ENCODE data around the gene UBE2E1. TPM values are rescaled to one million over a fixed set of nuclear protein-coding genes. Genes with fewer than 3 reads are reported as not detected.
A peak's percentile ranks its signal among the peaks of the same experiment; 100 is the strongest.
"Not testable (repeated sequence)": the region's sequence is repeated elsewhere in the genome, so short reads cannot be mapped to it uniquely, and the experiment has no call there.

Gene UBE2E1
- total RNA-seq, 1 donor from 2014 or later, result 87.8 TPM

DNA sequence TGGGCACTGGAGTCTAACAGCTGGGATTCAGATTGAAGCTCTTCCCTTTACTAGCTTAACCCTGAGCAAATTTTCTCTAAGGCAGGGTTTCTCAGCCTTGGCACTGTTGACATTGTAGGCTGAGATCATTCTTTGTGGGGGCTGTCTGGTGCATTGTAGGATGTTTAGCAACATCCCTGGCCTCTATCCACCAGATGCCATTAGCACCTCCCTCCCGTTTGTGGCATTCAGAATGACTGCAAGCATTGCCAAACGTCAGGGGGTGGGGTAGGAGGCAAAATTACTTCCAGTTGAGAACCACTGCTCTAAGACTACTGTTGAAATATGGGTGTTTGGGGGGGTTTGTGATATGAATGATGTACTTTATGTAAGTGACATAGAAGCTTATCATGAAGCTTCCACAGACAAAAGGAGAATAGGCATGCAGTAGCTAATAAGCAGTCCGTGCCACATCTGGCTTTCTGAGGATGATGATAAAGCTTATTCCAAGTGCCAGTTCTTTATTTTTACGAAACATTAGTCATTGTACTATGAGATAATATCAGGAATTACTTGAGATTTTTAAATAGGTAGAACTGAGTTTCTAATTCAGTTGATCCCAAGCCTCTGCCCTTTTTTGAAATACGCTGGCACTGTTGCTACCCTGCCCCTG is 71.7 kb downstream of the UBE2E1 start:
- Histone ChIP-seq H3K4me1 (peaks cover 30% of the 10 kb centered on the region), H3K36me3 (no peaks in the 10 kb centered on the region), H3K4me3 (no peak overlapping the region), H3K9me3 (no peaks in the 10 kb centered on the region), H3K27me3 (ENCODE audit: low read depth) (no peaks in the 10 kb centered on the region), H3K27ac (no peak overlapping the region)
- ATAC-seq (peak; percentile 67 to 74), DNase-seq (no peak)
- intact Hi-C loops (cut with DNase I), result no loop called here
- TF ChIP-seq, protein P1, sequence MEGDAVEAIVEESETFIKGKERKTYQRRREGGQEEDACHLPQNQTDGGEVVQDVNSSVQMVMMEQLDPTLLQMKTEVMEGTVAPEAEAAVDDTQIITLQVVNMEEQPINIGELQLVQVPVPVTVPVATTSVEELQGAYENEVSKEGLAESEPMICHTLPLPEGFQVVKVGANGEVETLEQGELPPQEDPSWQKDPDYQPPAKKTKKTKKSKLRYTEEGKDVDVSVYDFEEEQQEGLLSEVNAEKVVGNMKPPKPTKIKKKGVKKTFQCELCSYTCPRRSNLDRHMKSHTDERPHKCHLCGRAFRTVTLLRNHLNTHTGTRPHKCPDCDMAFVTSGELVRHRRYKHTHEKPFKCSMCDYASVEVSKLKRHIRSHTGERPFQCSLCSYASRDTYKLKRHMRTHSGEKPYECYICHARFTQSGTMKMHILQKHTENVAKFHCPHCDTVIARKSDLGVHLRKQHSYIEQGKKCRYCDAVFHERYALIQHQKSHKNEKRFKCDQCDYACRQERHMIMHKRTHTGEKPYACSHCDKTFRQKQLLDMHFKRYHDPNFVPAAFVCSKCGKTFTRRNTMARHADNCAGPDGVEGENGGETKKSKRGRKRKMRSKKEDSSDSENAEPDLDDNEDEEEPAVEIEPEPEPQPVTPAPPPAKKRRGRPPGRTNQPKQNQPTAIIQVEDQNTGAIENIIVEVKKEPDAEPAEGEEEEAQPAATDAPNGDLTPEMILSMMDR (IDR thresholded peaks at IDR 0.05), result no peak

GRCh38 chr3:23879485-23879884 is 73.7 kb downstream of the UBE2E1 start:
- H3K27me3 ChIP-seq (ENCODE audit: low read depth), result no peaks in the 10 kb centered on the region
- TF ChIP-seq, protein P1 (IDR thresholded peaks at IDR 0.05), result no peak
- intact Hi-C loops (cut with DNase I), result no loop called here

GRCh38 chr3:23880703-23881339 is 75.1 kb downstream of the UBE2E1 start:
- Histone ChIP-seq H3K27me3 (ENCODE audit: low read depth) (no peaks in the 10 kb centered on the region), H3K4me3 (no peak overlapping the region), H3K36me3 (no peaks in the 10 kb centered on the region), H3K27ac (no peak overlapping the region), H3K4me1 (peaks cover 16% of the 10 kb centered on the region), H3K9me3 (no peaks in the 10 kb centered on the region)
- DNase-seq (no peak), ATAC-seq (no peak)
- TF ChIP-seq, protein P1 (IDR thresholded peaks at IDR 0.05), result no peak
- intact Hi-C loops (cut with DNase I), result no loop called here

More at GRCh38 chr3:23879485-23879884, 73.7 kb downstream of the UBE2E1 start:
- DNase-seq (no peak), ATAC-seq (no peak)
- Histone ChIP-seq H3K9me3 (no peaks in the 10 kb centered on the region), H3K36me3 (no peaks in the 10 kb centered on the region), H3K4me3 (no peak overlapping the region), H3K27ac (no peak overlapping the region), H3K4me1 (peaks cover 19% of the 10 kb centered on the region)

- H3K9me3 ChIP-seq; intact Hi-C loops (cut with DNase I); DNase-seq; ATAC-seq; H3K4me1 ChIP-seq; H3K27ac ChIP-seq; H3K36me3 ChIP-seq; H3K27me3 ChIP-seq (ENCODE audit: low read depth); H3K4me3 ChIP-seq: not testable (repeated sequence)
Observed at GRCh38 chr3:23881993-23882392, 76.2 kb downstream of the UBE2E1 start.

DNA sequence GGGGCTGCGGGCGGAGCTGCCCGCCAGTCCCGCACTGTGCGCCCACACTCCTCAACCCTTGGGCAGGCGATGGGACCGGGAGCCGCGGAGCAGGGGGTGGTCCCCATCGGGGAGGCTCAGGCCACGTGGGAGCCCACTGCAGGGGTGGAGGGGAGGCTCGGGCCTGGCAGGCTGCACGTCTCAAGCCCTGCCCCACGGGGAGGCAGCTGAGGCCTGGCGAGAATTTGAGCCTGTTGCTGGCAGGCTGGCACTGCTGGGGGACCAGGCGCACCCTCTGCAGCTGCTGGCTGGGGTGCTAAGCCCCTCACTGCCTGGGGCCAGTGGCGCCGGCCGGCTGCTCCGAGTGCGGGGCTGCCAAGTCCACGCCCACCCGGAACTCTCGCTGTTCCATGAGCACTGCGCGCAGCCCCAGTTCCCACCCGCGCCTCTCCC is 76.7 kb downstream of the UBE2E1 start:
- ATAC-seq, result peak in 1 of 2 donors; percentile 15
- H3K4me1 ChIP-seq, result peaks cover 3% of the 10 kb centered on the region
- intact Hi-C loops (cut with DNase I), result no loop called here
- TF ChIP-seq, protein P1 (IDR thresholded peaks at IDR 0.05), result no peak
- no peak for DNase-seq
- H3K27ac ChIP-seq, result no peak overlapping the region
- no peaks in the 10 kb centered on the region for H3K36me3 ChIP-seq
- no peak overlapping the region for H3K4me3 ChIP-seq
- no peaks in the 10 kb centered on the region for H3K9me3 ChIP-seq
- no peaks in the 10 kb centered on the region for H3K27me3 ChIP-seq (ENCODE audit: low read depth)

- intact Hi-C loops (cut with DNase I), result no loop called here
- no peaks in the 10 kb centered on the region for H3K36me3 ChIP-seq
- H3K27ac ChIP-seq, result no peak overlapping the region
Observed at GRCh38 chr3:23884481-23884880, 78.7 kb downstream of the UBE2E1 start.

More at GRCh38 chr3:23884481-23884880, 78.7 kb downstream of the UBE2E1 start:
- DNase-seq, result no peak
- TF ChIP-seq, protein P1 (IDR thresholded peaks at IDR 0.05), result peak; percentile 10
- H3K4me3 ChIP-seq, result no peak overlapping the region
- no peaks in the 10 kb centered on the region for H3K9me3 ChIP-seq
- peaks cover 10% of the 10 kb centered on the region for H3K4me1 ChIP-seq
- no peak for ATAC-seq
- no peaks in the 10 kb centered on the region for H3K27me3 ChIP-seq (ENCODE audit: low read depth)
